ENCODE results near the gene MAST2. TPM values are rescaled to one million over a fixed set of nuclear protein-coding genes. Genes with fewer than 3 reads are reported as not detected.

The MAST2 gene
- total and polyA plus RNA-seq, 9 of the 15 experiments (the other 6 are each of a cell fraction or from before 2014, with no cell fraction given), result 0.73 to 32.0 (median 17.8) TPM

GRCh38 chr1:45957684-45958083 lies 154.3 kb downstream of the MAST2 start:
- CTCF ChIA-PET (ENCODE audit: low intra/inter-chr PET ratio), result no interaction called here
- POLR2A ChIA-PET, result interaction anchor here (0.8 kb wide), 1 partner anchor 13 kb away, joined by 3 read pairs; no protein-coding TSS in a partner anchor
- WGBS (ENCODE audit: insufficient coverage, low coverage, missing lambda C conversion rate), result 26% methylated on average over 2 of the region's 2 CpGs
- intact Hi-C loops (cut with micrococcal nuclease) (no loop called here), in situ Hi-C loops (cut with MboI) (no loop called here)
- Histone ChIP-seq H3K9me1 (ENCODE audit: control insufficient read depth, insufficient read depth, low read length) (no peaks in the 10 kb centered on the region), H3K4me1 (replicated peaks in 1 of 2; ENCODE audit: control insufficient read depth in 2 of 2, insufficient read depth in 2 of 2, low read length in 2 of 2) (peaks cover 0 to 15% of the 10 kb centered on the region in 2 experiments; a peak in 3 of 5 replicates), H3K27ac (ENCODE audit: extremely low read depth, low read depth, low read length) (no peak overlapping the region), H3K79me2 (ENCODE audit: control insufficient read depth, insufficient read depth, low read length) (no peaks in the 10 kb centered on the region), H4K20me1 (replicated peaks; ENCODE audit: control insufficient read depth, insufficient read depth, low read length) (no peaks in the 10 kb centered on the region), H3K27me3 (ENCODE audit: control insufficient read depth in 2 of 2, insufficient read depth in 2 of 2, low read length in 2 of 2) (no peaks in the 10 kb centered on the region), H3K4me3 (no peak overlapping the region), H3K36me3 (ENCODE audit: control insufficient read depth, insufficient read depth, low read length) (peaks cover 5% of the 10 kb centered on the region; the same call in 1 of the 3 replicates), H3K9ac (ENCODE audit: insufficient read depth in 1 of 2, low read depth in 2 of 2, low read length in 2 of 2) (no peak overlapping the region), H3K9me3 (replicated peaks; ENCODE audit: control insufficient read depth, insufficient read depth, low read depth, low read length) (no peaks in the 10 kb centered on the region), H3K4me2 (ENCODE audit: insufficient read depth, low read length) (no peak overlapping the region), H2AFZ (ENCODE audit: low read depth, low read length) (no peak overlapping the region)
- TF ChIP-seq CBFA2T3 (IDR thresholded peaks at IDR 0.05) (no peak), ZNF445 (CRISPR knock-in tag; IDR thresholded peaks at IDR 0.05; ENCODE audit: low read depth) (no peak), HMGN3 (IDR thresholded peaks at IDR 0.05; ENCODE audit: borderline replicate concordance, extremely low read depth, insufficient read length, low read depth, low read length) (no peak), HCFC1 (IDR thresholded peaks at IDR 0.05; ENCODE audit: low read depth, low read length) (no peak), ZC3H11A (IDR thresholded peaks at IDR 0.05; ENCODE audit: low read depth, low read length) (no peak), CC2D1A (IDR thresholded peaks at IDR 0.05) (no peak), ZKSCAN1 (IDR thresholded peaks at IDR 0.05; ENCODE audit: low read depth, low read length) (no peak), ZNF184 (CRISPR knock-in tag; IDR thresholded peaks at IDR 0.05) (no peak), PKNOX1 (IDR thresholded peaks at IDR 0.05) (no peak; the same call in 1 of the 2 replicates), ZNF695 (CRISPR knock-in tag; IDR thresholded peaks at IDR 0.05) (no peak), ZNF274 (IDR thresholded peaks at IDR 0.05; ENCODE audit: borderline replicate concordance, low read depth, low read length) (no peak), ZNF408 (CRISPR knock-in tag; IDR thresholded peaks at IDR 0.05; ENCODE audit: low read depth) (no peak), CEBPG (CRISPR knock-in tag; IDR thresholded peaks at IDR 0.05) (no peak), CEBPG (tag; conservative IDR thresholded peaks at IDR 0.05 in 1 of 2, IDR thresholded peaks at IDR 0.05 in 1 of 2) (no peak), KLF16 (IDR thresholded peaks at IDR 0.05) (no peak)
- DNase-seq (ENCODE audit: extremely low read depth in 1 of 4, low spot score in 3 of 4) (no peak), ATAC-seq (no peak), FAIRE-seq (no peak)
- no TSS peak for BruUV-seq (replicated peaks)
